GM12801 (cell line): Measurements from ENCODE around the gene RPL13.

ENCODE experiments used
- CTCF ChIP-seq: IDR thresholded peaks from one replicate; pipeline ENCODE4 v1.5.1; 2011; ENCODE audit warnings: control low read depth; ENCODE audit not compliant: insufficient read length; ENCODE audit errors: extremely low read depth

The RPL13 gene

DNA sequence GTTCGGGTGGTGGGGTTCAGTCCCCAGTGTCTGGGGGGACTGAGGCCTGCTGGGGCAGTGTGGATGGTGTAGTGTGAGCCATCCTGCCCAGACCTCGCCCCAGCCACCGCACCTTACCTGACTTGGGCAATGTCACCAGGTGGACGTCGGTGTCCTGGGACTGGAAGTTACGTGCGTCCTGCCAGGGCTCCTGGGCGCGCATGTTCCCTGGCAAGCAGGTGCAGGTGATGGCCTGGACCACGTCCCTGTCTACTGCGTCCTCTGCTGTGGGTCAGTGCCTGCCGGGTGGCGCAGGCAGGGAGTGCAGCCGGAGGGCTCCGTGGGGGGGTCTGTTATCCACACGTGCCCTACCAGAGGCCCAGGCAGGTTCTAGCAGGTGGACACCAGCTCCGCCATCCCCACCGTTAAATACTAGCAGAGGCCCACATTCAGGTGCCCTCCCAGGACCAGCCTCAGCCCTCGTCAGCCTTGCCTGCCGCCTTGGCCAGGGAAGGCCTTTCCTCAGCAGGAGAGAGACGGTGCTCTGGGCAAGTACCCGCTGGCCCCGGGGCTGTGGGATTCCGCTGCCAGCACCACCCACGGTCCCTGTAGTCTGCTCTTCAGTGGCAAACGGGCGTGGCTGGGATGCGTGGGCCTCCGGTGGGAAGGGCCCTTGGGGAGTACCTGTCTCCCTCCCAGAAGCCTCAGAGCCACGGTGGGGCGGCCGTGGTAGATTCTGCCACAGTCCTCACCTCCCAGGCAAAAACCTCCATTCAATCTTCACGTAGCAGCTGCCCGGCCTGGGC is 44.9 kb downstream of the RPL13 start:
- TF ChIP-seq CTCF: no peak

DNA sequence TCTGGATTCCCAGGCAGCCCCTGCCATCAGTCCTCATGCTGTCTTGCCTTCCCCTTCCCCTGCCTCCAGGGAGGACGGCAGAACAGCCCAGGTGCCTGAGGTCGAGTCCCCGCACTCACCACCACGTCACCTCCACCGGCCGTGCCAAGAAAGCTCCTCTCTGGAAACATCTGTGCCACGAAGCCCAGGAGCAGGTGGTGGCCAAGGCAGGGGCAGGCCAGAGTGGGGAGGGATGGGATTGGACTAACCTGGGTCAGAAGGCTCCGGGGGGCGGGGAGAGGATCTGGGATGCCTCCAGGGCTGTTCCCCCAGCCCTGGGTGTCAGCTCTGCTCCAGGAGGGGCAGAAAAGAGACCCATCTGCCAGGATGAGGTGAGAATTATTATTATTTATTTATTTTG is 45.5 kb downstream of the RPL13 start:
- TF ChIP-seq CTCF: no peak

DNA sequence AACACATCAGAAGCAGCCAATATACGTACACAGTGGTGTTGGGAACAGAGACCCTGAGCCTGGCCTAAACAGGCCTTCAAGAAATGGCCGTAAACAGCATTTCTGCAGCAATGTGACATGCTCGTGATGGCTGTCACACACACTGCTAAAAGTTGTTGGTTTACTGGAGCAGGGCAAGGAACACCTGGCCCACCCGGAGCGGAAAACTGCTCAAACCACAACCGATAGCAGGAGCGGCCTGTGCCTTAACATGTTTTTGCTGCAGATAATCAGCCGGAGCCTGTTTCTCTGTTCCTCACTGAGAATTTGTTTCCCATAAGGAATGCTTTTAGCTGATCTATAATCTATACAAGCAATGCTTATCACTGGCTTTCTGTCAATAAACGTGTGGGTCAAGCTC is 47.0 kb downstream of the RPL13 start:
- no peak for TF ChIP-seq CTCF

DNA sequence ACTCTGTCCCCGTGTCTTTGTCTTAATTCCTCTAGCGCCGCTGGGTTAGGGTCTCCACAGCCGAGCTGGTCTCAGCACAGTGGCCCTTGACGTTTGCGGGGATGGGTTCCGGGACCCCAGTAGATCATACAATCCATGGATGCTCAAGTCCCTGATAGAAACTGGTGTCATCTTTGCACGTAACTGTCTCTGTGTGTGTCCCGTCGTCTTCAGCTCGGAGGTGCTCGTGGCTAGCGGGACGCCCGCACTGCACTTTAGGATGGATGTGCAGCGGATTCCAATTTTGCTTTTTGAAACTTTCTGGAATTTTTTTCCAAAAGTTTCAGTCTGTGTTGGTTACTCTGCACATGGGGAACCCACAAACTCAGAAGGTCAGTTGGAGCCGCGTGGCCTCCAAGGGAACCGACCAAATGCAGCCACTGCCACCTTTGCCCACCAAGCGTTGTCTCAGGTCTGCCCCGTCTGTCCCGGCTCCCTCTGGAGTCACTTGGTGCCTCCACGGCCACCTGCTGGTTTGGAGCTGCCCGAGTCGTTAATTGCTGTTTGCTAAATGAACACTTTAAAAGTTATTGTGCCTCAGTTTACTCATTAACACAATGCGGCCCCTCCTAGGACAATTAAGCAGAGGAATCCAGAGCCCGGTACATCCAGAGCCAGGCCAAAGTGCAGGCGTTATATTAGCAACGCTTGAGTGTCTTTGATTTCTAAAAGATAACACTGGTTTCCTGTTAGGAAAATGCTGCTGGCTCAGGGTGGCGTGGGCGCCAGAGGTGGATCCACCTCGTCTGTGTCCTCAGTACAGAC is 47.7 kb downstream of the RPL13 start:
- no peak for TF ChIP-seq CTCF

DNA sequence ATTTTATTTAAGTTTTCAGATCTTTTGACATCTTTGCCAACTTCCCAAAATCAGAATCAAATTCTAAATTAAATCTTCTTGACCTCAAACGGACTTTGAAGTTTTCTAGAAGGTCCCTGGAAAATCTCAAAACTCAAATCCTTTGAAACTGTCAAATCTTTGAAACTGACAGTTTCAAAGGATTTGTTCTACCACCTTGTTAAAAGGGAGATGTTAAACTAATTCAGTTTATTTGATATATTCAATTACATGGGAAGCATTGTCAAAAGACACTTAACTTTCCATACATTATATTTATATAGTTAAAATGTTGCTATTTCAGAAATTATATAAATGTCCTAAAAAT is 49.6 kb downstream of the RPL13 start:
- TF ChIP-seq CTCF: no peak

DNA sequence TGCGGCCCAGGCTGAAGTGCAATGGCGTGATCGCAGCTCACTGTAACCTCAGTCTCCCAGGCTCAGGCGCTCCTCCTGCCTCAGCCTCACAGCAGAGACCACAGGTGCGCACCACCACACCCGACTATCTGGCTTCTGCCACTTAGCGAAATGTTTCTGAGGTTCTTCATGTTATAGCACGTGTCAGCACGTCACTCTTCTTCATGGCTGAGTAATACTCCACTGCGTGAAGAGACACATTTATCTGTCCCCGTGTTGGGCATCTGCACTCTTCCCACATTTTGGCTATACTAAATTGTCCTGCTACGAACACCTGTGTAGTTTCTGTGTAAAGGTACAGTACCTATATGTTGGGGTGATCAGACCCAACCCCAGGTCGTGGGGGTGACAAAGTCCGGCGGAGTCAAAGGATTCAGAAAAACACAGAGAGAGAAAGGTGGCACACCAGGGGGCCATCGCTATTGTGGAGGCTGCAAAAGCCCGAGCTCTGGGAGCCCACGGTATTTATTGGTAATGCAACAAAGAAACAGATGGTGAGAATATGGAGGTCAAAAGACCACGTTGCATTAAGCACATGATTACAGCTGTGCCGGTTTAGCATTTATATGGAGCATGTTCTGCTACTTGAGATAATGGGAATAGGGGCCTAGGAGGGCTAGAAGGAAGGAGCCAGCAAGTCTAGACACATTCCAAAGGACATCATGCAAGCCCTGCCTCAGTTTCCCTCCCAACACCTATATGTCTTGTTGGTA is 52.1 kb downstream of the RPL13 start:
- no peak for TF ChIP-seq CTCF
